ENCODE measurements around the gene HOXA1.

Gene HOXA1

GRCh38 chr7:27104341-27105058 lies 8.7 kb upstream of the HOXA1 start:
- no peak for DNase-seq

GRCh38 chr7:27103489-27104226 lies 7.9 kb upstream of the HOXA1 start:
- DNase-seq = no peak

- DNase-seq = no peak
These were observed 7.0 kb upstream of the HOXA1 start, which contains the start of gene HOXA2 for GRCh38 chr7:27102581-27103442. Gene HOXA2, minus strand, starts transcription at chr7:27102683. Its CDS starts 183 bp downstream, at chr7:27102500.

DNA sequence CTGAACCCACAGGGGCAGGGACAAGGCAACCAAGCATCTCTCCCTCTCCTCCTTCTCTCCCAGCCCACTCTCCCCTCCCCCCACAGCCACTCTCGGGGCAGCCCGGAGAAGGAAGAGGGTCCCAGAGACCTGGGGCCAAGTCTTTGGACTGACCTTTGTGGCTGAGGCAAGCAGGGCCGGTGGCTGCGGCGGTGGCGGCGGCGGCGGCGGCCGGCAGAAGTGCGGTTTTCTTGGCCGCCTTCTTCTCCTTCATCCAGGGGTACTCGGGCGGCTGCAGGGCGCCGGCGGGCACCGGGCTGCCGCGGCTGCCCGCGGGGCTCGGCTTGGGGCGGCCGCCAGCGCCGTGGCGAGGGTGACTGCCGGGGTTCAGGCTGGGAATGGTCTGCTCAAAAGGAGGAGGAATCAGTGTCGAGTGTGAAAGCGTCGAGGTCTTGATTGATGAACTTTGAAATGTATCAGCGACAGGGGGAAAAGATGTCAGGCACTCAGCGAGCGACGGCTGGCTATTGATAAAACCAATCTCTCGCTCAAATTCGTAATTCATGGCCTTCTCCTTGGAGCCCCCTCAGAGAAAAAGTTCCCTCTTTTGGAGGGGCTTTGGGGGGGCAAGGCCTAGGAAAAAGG lies 6.3 kb upstream of the HOXA1 start:
- no peak for DNase-seq

- no peak for DNase-seq
These were observed 5.6 kb upstream of the HOXA1 start for GRCh38 chr7:27101171-27101956.

GRCh38 chr7:27100694-27101170 lies 4.9 kb upstream of the HOXA1 start:
- no peak for DNase-seq

GRCh38 chr7:27099453-27100370 lies 3.9 kb upstream of the HOXA1 start:
- DNase-seq = no peak

GRCh38 chr7:27098578-27099451 lies 3.0 kb upstream of the HOXA1 start:
- DNase-seq = no peak

GRCh38 chr7:27097686-27098577 lies 2.1 kb upstream of the HOXA1 start:
- no peak for DNase-seq

DNA sequence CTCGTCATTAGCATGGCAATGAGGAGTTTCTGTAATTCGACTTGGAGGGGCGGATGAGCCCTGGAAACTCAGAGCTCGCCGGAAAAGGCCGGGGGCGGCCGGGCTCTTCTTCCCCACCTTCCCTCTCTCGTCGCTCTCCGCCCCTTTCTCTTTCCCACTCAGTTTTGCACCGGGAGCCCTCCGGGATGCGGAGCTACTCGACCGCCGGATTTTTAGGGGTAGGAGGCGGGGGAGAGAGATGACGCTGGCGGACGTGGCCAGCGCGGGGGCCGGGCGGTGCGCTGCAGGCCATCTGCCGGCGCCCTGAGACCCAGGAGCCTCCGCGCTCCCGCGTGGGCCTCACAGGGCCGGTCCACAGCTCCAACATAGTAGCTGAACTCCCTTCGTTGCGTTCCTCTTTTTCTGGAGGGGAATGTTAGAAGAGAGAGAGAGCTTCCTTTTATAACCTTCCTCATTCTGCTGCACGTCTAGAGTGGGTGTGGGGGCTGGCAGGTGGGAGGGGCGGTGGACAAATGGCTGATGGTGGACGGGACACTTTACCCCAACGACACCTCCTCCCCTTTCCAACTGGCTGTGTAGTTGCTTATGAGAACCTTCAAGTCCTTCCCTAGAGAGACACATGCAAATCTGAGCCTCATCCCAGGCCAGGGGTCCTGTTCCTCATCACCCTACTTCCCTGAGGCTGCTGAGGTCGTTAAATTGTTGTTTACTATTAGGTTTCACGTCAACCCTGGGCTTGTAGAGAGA lies 1.1 kb upstream of the HOXA1 start:
- no peak for DNase-seq

- no peak for DNase-seq
These were observed 527 bp downstream of the HOXA1 start for GRCh38 chr7:27095050-27095896.

DNA sequence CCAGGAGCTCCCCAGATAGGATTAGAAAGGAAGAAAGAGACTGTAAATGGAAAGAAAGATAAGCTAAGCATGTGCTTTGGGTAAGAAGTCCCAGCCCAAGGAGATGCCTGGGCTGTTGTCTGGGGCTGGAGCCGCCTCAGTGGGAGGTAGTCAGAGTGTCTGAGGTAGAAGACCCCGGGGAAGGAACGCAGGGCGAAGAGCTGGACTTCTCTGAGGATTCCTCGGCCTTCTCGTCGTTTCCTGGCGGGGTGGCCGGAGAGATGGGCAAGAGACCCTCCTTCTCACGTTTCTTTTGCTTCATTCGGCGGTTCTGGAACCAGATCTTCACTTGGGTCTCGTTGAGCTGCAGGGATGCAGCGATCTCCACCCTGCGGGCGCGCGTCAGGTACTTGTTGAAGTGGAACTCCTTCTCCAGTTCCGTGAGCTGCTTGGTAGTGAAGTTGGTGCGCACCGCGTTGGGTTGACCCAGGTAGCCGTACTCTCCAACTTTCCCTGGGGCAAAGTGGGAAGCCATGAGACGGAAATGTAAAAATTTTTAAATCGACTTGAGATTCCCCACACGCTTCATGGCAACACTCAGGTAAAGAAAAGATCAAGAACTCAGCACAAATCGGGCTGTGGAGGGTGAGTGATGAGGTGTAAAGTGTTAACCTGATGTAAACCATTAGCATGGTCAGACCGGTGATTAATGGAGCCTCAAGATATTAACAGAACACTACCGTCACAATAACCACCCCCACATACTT lies 1.3 kb downstream of the HOXA1 start:
- DNase-seq = no peak

DNA sequence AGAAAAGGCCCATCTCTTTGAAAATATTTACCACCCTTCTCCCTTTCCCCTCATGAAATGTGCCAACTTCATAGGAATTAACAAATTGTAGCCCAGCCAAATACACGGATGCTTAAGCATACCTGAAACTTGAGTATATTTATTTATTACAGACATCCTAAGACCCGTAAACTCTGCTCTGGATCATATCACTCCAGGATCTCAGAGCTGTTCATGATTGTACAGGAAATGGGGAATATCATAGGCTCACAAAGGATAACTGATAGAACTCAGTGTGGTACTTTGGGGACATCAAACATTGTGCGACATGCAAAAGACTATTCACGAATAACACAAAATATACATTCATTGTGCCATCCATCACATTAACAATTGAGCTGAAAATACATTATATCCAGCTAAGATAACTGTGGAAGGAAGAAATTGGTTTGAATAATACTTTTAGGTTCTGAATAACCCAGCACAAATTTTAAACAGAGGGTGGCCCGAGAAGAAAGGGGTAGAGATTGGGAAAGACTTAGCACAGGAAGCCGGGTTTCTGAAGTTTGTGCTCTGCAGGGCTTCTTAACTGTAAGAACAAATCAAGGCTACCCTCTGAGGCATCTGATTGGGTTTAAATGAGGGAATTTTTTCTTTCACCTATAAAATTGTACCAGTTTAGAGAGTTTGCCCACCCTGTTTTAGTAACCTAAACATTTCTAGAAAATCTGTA lies 2.5 kb downstream of the HOXA1 start:
- DNase-seq = no peak

GRCh38 chr7:27092819-27093110 lies 3.0 kb downstream of the HOXA1 start:
- DNase-seq = no peak

DNA sequence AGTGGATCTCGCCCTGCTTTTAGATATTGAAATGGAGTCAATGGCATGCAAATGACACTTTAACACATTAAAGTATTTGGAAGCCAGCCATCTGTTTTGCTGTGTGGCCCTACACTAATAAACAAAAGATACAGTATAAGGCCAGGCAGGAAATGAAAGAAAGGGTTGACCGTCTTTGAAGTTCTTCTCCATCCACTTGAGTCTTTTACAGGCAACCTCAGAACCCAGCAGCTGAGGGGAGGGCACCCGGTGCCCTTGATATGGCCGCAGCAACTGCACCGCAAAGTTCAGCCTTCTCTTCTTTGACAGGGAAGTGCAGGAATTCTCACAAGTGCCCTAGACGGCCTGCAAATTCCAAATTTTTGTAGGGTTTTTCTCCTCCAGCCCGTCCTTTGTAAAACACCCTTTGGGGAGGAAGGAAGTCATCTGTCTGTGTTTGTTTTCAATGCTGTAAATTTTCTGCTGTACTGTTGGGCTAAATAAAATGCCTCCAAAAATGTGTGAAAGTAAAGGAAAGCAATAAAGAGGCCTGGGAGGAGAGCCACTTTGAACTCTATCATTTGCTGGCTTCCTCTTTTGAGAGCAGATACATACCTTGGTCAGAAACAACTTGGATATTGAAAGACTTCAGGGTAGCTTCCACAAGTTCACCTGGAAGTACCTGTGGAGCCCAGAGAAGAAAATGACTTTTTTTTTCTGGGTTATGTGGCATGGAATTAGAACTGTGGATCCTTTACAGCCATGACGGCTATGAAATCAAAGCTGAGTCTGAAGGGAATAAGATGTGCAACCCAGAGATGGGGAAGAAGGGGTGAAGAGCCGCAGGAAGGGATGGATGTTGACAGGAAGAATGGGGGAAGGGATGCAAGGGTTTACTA lies 3.6 kb downstream of the HOXA1 start:
- DNase-seq = no peak
